GM23338 (cell line): ENCODE measurements around the gene SEZ6. TPM values are rescaled to one million over a fixed set of nuclear protein-coding genes. Genes with fewer than 3 reads are reported as not detected.

ENCODE experiments used
- ATAC-seq: fragments of 200-7000 bp; cut with Tn5 transposase; 3 replicates; pipeline ENCODE4 v1.9.1; 2020
- DNase-seq: peaks from one replicate; pipeline ENCODE4 v3.0.0-alpha.2; 2015; ENCODE audit warnings: low spot score
- H2AFZ ChIP-seq: fragments of 200-600 bp; sonication (generic); 2 replicates; pipeline ENCODE4 v1.8.0; 2016; ENCODE audit warnings: antibody characterized with exemption, mild to moderate bottlenecking, moderate library complexity
- H3F3A ChIP-seq: fragments of 200-600 bp; sonication (generic); replicated peaks from 2 replicates; pipeline ENCODE4 v1.8.0; 2017; ENCODE audit warnings: antibody characterized with exemption, mixed run types, low read depth
- H3K27ac ChIP-seq: fragments of 200-600 bp; sonication (generic); 2 replicates; pipeline ENCODE4 v1.6.1; 2016; ENCODE audit warnings: low read depth
- H3K27me3 ChIP-seq: fragments of 200-600 bp; sonication (generic); 2 replicates; pipeline ENCODE4 v1.8.0; 2016; ENCODE audit warnings: mild to moderate bottlenecking, mixed run types, moderate library complexity; ENCODE audit not compliant: insufficient read depth
- H3K36me3 ChIP-seq: fragments of 200-600 bp; sonication (generic); 2 replicates; pipeline ENCODE4 v1.8.0; 2016; ENCODE audit warnings: mild to moderate bottlenecking; ENCODE audit not compliant: insufficient read depth
- H3K4me1 ChIP-seq: fragments of 200-600 bp; sonication (generic); 2 replicates; pipeline ENCODE4 v1.8.0; 2016; ENCODE audit warnings: mild to moderate bottlenecking, moderate library complexity; ENCODE audit not compliant: insufficient read depth
- H3K4me2 ChIP-seq: fragments of 200-600 bp; sonication (generic); 2 replicates; pipeline ENCODE4 v1.7.1; 2017; ENCODE audit warnings: mixed run types
- H3K4me3 ChIP-seq: fragments of 200-600 bp; sonication (generic); 2 replicates; pipeline ENCODE4 v1.6.1; 2016; ENCODE audit warnings: mixed run types
- H3K79me2 ChIP-seq: fragments of 200-600 bp; sonication (generic); replicated peaks from 2 replicates; pipeline ENCODE4 v1.8.0; 2017; ENCODE audit warnings: mild to moderate bottlenecking; ENCODE audit not compliant: insufficient read depth
- H3K9me2 ChIP-seq: fragments of 200-600 bp; sonication (generic); 2 replicates; pipeline ENCODE4 v1.8.0; 2017; ENCODE audit not compliant: insufficient read depth
- H4K20me1 ChIP-seq: fragments of 200-600 bp; sonication (generic); replicated peaks from 2 replicates; pipeline ENCODE4 v1.8.0; 2017; ENCODE audit warnings: mild to moderate bottlenecking; ENCODE audit not compliant: insufficient read depth
- H3K27ac Mint-ChIP-seq: 2 replicates; pipeline ENCODE4 v1.8.0; 2020; ENCODE audit warnings: inconsistent platforms, mild to moderate bottlenecking, moderate library complexity, mixed read lengths
- H3K27me3 Mint-ChIP-seq: 3 replicates; pipeline ENCODE4 v1.8.0; 2022; ENCODE audit warnings: low read depth, mild to moderate bottlenecking, moderate library complexity, mixed read lengths, inconsistent platforms; ENCODE audit not compliant: insufficient read depth, poor library complexity
- H3K36me3 Mint-ChIP-seq: 3 replicates; pipeline ENCODE4 v1.8.0; 2021; ENCODE audit warnings: low read depth, mild to moderate bottlenecking, inconsistent platforms, moderate library complexity, mixed read lengths
- H3K4me1 Mint-ChIP-seq: 3 replicates; pipeline ENCODE4 v1.8.0; 2020; ENCODE audit warnings: mild to moderate bottlenecking, inconsistent platforms, mixed read lengths
- H3K4me3 Mint-ChIP-seq: 3 replicates; pipeline ENCODE4 v1.8.0; 2021; ENCODE audit warnings: moderate library complexity, mild to moderate bottlenecking, inconsistent platforms, mixed read lengths
- H3K9me3 Mint-ChIP-seq: 3 replicates; pipeline ENCODE4 v1.8.0; 2020; ENCODE audit warnings: moderate library complexity, mild to moderate bottlenecking, inconsistent platforms, mixed read lengths
- CREB1 ChIP-seq: fragments of 250-450 bp; sonication (Bioruptor Pico); IDR thresholded peaks from 2 replicates; pipeline ENCODE4 v1.5.0; 2020; ENCODE audit warnings: low read depth, mild to moderate bottlenecking, moderate library complexity
- EZH2phosphoT487 ChIP-seq: fragments of 200-600 bp; sonication (generic); IDR thresholded peaks from one replicate; pipeline ENCODE4 v1.8.1; 2018; ENCODE audit warnings: antibody characterized with exemption; ENCODE audit not compliant: unreplicated experiment
- JUNB ChIP-seq: IDR thresholded peaks from one replicate; pipeline ENCODE4 v1.6.1; 2016; ENCODE audit warnings: antibody characterized with exemption; ENCODE audit not compliant: unreplicated experiment
- POLR2AphosphoS5 ChIP-seq: IDR thresholded peaks from 2 replicates; pipeline ENCODE4 v1.6.1; 2016; ENCODE audit warnings: antibody characterized with exemption, low read depth
- STAT1 ChIP-seq: IDR thresholded peaks from one replicate; pipeline ENCODE4 v1.6.1; 2016; ENCODE audit warnings: antibody characterized with exemption; ENCODE audit not compliant: unreplicated experiment
- ZNF331 ChIP-seq: fragments of 250-450 bp; sonication (Bioruptor Pico); IDR thresholded peaks from 2 replicates; pipeline ENCODE4 v1.5.0; 2020; ENCODE audit warnings: low read depth, mild to moderate bottlenecking, moderate library complexity
- ZNF462 ChIP-seq: fragments of 250-450 bp; sonication (Bioruptor Pico); IDR thresholded peaks from 2 replicates; pipeline ENCODE4 v1.5.0; 2020; ENCODE audit warnings: mild to moderate bottlenecking, moderate library complexity
- polyA plus RNA-seq: library from polyadenylated mRNA; unstranded; fragments of >200 nt; fragmentation: Nextera tagmentation; extraction: Ambion mirVana; gene quantifications from 2 replicates; pipeline ENCODE4 v1.2.1, GENCODE V29; 2016
- total RNA-seq: library from RNA; depleted of rRNA; stranded (reverse); fragments of >200 nt; shearing (Covaris generic); gene quantifications from 2 replicates; pipeline ENCODE4 v1.2.3, GENCODE V29; 2014

Gene SEZ6
- total and polyA plus RNA-seq, 2 experiments from 2014 or later, result 1.0 to 6.5 TPM

- Histone ChIP-seq H2AFZ (no peak overlapping the region), H3K27me3 (peaks cover 31% of the 10 kb centered on the region), H3K4me1 (peaks cover 59% of the 10 kb centered on the region), H3K9me2 (0 out of 2 replicates have a peak, but pooled peaks cover 4% of the 10 kb centered on the region), H3K27ac (no peak overlapping the region), H4K20me1 (no peaks in the 10 kb centered on the region), H3F3A (no peaks in the 10 kb centered on the region), H3K4me3 (no peak overlapping the region), H3K79me2 (no peaks in the 10 kb centered on the region), H3K36me3 (no peaks in the 10 kb centered on the region), H3K4me2 (peak overlapping the region; percentile 7)
- Mint-ChIP-seq H3K4me1 (peaks cover 57% of the 10 kb centered on the region), H3K36me3 (no peaks in the 10 kb centered on the region), H3K4me3 (peak overlapping the region; percentile 5; the same call in 2 of the 3 replicates), H3K27ac (no peak overlapping the region; the same call in 1 of the 2 replicates), H3K27me3 (peaks cover 18% of the 10 kb centered on the region), H3K9me3 (no peaks in the 10 kb centered on the region)
- no peak for DNase-seq
- no peak for ATAC-seq
- TF ChIP-seq ZNF331 (no peak), ZNF462 (CRISPR knock-in tag) (peak; percentile 72)
These were observed 4.3 kb upstream of the SEZ6 start for GRCh38 chr17:29010129-29010528.

- H3K4me3 ChIP-seq, result no peak overlapping the region
- DNase-seq (no peak), ATAC-seq (no peak)
- H3K27me3 ChIP-seq, result peaks cover 47% of the 10 kb centered on the region
- H3K36me3 ChIP-seq, result no peaks in the 10 kb centered on the region
- H3K4me2 ChIP-seq, result no peak overlapping the region
- no peaks in the 10 kb centered on the region for H3K36me3 Mint-ChIP-seq
- TF ChIP-seq JUNB (no peak), ZNF462 (CRISPR knock-in tag) (no peak), POLR2AphosphoS5 (no peak), EZH2phosphoT487 (no peak), STAT1 (no peak), ZNF331 (no peak), CREB1 (CRISPR knock-in tag) (no peak)
- no peaks in the 10 kb centered on the region for H3F3A ChIP-seq
- no peak overlapping the region for H3K27ac Mint-ChIP-seq
- H3K9me2 ChIP-seq, result no peaks in the 10 kb centered on the region
- peaks cover 34% of the 10 kb centered on the region for H3K27me3 Mint-ChIP-seq
- H3K4me1 ChIP-seq, result peaks cover 64% of the 10 kb centered on the region
- H3K4me3 Mint-ChIP-seq, result no peak overlapping the region
- H3K4me1 Mint-ChIP-seq, result peaks cover 59% of the 10 kb centered on the region
- H3K79me2 ChIP-seq, result no peaks in the 10 kb centered on the region
- H3K27ac ChIP-seq, result no peak overlapping the region
- no peaks in the 10 kb centered on the region for H4K20me1 ChIP-seq
- H2AFZ ChIP-seq, result no peak overlapping the region
- H3K9me3 Mint-ChIP-seq, result no peaks in the 10 kb centered on the region
These were observed 2.8 kb upstream of the SEZ6 start for GRCh38 chr17:29008591-29008990.
